ENCODE measurements around the gene DSG3.
A peak's percentile ranks its signal among the peaks of the same experiment; 100 is the strongest.

DSG3 gene

DNA sequence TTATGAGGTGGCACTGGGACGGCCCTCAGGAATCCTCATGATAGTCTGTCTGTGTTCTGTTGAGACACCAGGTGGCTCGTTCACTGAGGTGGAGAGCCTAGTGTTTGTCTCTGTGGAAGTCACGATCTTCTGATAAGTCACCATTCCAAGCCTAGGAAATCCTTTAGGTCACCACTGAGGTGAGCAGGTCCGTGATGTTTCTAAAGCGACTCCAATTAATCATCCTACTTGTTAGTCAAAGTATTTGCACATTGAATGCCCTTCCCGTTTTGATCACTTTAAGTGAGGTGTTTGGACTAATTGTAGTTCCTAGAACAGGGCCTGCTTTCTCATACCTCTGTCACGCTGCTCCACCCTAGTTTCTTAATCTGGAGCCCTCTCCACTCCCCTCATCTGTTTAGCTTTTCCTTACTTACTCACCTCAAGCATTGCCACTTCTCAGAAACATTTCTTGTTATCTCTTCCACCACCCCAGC is 28.0 kb upstream of the DSG3 start:
- H3K4me3 ChIP-seq (replicated peaks; ENCODE audit: low read depth, low read length), result no peak overlapping the region
- TF ChIP-seq, protein P1, sequence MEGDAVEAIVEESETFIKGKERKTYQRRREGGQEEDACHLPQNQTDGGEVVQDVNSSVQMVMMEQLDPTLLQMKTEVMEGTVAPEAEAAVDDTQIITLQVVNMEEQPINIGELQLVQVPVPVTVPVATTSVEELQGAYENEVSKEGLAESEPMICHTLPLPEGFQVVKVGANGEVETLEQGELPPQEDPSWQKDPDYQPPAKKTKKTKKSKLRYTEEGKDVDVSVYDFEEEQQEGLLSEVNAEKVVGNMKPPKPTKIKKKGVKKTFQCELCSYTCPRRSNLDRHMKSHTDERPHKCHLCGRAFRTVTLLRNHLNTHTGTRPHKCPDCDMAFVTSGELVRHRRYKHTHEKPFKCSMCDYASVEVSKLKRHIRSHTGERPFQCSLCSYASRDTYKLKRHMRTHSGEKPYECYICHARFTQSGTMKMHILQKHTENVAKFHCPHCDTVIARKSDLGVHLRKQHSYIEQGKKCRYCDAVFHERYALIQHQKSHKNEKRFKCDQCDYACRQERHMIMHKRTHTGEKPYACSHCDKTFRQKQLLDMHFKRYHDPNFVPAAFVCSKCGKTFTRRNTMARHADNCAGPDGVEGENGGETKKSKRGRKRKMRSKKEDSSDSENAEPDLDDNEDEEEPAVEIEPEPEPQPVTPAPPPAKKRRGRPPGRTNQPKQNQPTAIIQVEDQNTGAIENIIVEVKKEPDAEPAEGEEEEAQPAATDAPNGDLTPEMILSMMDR (IDR thresholded peaks at IDR 0.05; ENCODE audit: low read depth, low read length, missing control alignments), result no peak
- no peak for DNase-seq (ENCODE audit: extremely low read depth, low read depth)

DNA sequence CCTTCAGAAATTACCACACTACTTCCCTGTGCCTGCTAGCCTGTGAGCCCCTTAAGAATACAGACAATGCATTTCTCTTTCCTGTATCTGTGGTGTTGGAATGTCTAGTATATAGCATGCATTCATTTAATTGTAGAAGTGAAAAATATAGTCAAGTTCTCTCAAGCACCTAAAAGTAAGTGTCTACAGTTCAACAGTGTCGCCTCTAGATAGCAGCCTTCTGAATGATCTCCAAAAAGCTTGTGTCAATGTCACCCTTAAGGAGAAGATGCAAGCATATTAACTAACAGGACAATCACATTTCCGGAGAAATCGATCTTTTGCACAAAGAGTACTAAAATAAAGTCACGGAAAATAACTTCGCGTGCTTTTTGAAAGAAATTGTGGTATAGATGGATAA is 27.5 kb upstream of the DSG3 start:
- no peak for DNase-seq (ENCODE audit: extremely low read depth, low read depth)
- H3K4me3 ChIP-seq (replicated peaks; ENCODE audit: low read depth, low read length), result no peak overlapping the region
- TF ChIP-seq, protein P1 (IDR thresholded peaks at IDR 0.05; ENCODE audit: low read depth, low read length, missing control alignments), result no peak

DNA sequence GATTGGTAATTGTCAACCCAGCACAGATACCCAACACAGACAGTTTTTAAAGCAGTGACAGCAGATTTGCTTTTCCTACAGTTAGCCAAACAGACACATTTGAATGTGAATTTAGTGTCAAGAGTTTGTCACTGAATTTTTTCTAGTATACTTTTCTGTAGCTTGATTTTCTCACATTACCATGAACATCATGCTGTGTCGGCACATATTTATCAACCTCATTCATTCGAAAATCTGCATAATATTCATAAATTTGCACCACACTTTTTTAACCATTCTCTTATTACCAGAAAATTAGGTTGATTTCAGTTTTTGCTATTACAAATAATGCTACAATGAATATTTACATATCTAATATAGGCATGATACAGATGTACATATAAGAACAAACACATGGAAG is 27.0 kb upstream of the DSG3 start:
- no peak for DNase-seq (ENCODE audit: extremely low read depth, low read depth)
- no peak overlapping the region for H3K4me3 ChIP-seq (replicated peaks; ENCODE audit: low read depth, low read length)
- TF ChIP-seq, protein P1 (IDR thresholded peaks at IDR 0.05; ENCODE audit: low read depth, low read length, missing control alignments), result no peak

DNA sequence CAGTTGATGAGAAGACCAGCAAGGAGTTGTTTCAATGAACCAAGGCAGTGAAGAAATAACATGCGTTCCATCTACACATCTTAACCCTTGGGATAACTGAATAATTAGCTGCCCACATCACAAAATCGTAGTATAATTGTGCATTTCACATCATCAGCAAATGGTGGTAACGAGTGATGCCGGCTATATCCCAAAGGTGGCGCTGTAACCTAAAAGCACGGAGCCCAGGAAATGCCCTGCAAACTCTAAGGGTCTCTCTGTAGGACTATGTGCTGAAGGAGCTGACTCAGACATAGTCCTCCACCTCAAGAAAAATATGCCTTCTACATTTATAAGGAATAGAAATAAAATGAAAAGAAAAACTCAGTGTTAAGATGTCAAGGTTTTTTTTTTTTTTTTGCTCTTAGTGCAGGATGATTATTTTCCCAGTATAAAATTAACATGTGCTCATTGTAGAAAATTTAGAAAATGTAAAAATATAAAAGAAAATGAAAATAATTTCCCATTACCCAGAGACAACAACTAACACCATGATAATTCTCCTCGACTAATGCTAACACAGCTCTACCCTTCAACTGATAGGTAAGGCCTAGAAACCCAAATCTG is 23.1 kb upstream of the DSG3 start:
- no peak for DNase-seq (ENCODE audit: extremely low read depth, low read depth)
- TF ChIP-seq, protein P1 (IDR thresholded peaks at IDR 0.05; ENCODE audit: low read depth, low read length, missing control alignments), result peak; percentile 31
- H3K4me3 ChIP-seq (replicated peaks; ENCODE audit: low read depth, low read length), result no peak overlapping the region

DNA sequence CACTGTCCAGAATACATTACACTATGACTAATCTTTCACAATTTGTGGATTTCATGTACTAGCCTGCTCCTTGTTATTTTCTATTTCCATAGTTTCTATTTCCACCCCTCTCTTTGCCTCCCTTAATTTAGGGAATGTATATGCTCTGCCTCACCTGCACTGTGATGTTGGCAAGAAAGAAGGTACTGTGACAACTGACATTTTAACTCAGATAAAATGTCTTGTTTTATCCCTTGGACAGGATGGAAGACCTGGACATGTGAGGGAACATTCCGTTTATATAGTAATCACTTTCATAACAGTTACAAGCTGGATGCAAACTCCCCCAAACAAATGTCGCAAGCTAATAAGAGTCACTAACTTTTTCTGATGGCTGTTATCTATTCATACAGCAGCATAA is 21.5 kb upstream of the DSG3 start:
- TF ChIP-seq, protein P1 (IDR thresholded peaks at IDR 0.05; ENCODE audit: low read depth, low read length, missing control alignments), result no peak
- no peak overlapping the region for H3K4me3 ChIP-seq (replicated peaks; ENCODE audit: low read depth, low read length)
- DNase-seq (ENCODE audit: extremely low read depth, low read depth), result no peak

- no peak for DNase-seq (ENCODE audit: extremely low read depth, low read depth)
- TF ChIP-seq, protein P1 (IDR thresholded peaks at IDR 0.05; ENCODE audit: low read depth, low read length, missing control alignments), result no peak
Measured at GRCh38 chr18:31426871-31427406, 20.6 kb upstream of the DSG3 start.

GRCh38 chr18:31428211-31428610 is 19.3 kb upstream of the DSG3 start:
- TF ChIP-seq, protein P1 (IDR thresholded peaks at IDR 0.05; ENCODE audit: low read depth, low read length, missing control alignments), result no peak
- H3K4me3 ChIP-seq (replicated peaks; ENCODE audit: low read depth, low read length), result no peak overlapping the region
- no peak for DNase-seq (ENCODE audit: extremely low read depth, low read depth)

More at GRCh38 chr18:31426871-31427406, 20.6 kb upstream of the DSG3 start:
- no peak overlapping the region for H3K4me3 ChIP-seq (replicated peaks; ENCODE audit: low read depth, low read length)
